ENCODE data around the gene STAT3.
"Not testable (repeated sequence)": the region's sequence is repeated elsewhere in the genome, so short reads cannot be mapped to it uniquely, and the experiment has no call there.

Gene STAT3

GRCh38 chr17:42279776-42280630 lies 108.2 kb downstream of the STAT3 start:
- DNase-seq (ENCODE audit: low read depth, low spot score) = no peak

- no peak for DNase-seq (ENCODE audit: low read depth, low spot score)
Observed at GRCh38 chr17:42277342-42277712, 110.9 kb downstream of the STAT3 start.

- no peak for DNase-seq (ENCODE audit: low read depth, low spot score)
Observed at GRCh38 chr17:42276609-42277341, 111.5 kb downstream of the STAT3 start.

GRCh38 chr17:42276359-42276608 lies 112.0 kb downstream of the STAT3 start, which contains the start of gene STAT5B:
Gene STAT5B (minus strand): TSS chr17:42276391. CDS start chr17:42232127, 44,264 bp downstream.
- no peak for DNase-seq (ENCODE audit: low read depth, low spot score)

GRCh38 chr17:42275527-42276358 lies 112.5 kb downstream of the STAT3 start:
- no peak for DNase-seq (ENCODE audit: low read depth, low spot score)

- no peak for DNase-seq (ENCODE audit: low read depth, low spot score)
Observed at GRCh38 chr17:42274812-42275526, 113.3 kb downstream of the STAT3 start.

GRCh38 chr17:42274253-42274542 lies 114.0 kb downstream of the STAT3 start:
- no peak for DNase-seq (ENCODE audit: low read depth, low spot score)

- no peak for DNase-seq (ENCODE audit: low read depth, low spot score)
Observed at GRCh38 chr17:42273474-42274252, 114.6 kb downstream of the STAT3 start.

GRCh38 chr17:42272162-42272907 lies 115.9 kb downstream of the STAT3 start:
- no peak for DNase-seq (ENCODE audit: low read depth, low spot score)

- DNase-seq (ENCODE audit: low read depth, low spot score) = no peak
Observed at GRCh38 chr17:42271779-42272035, 116.5 kb downstream of the STAT3 start.

GRCh38 chr17:42271006-42271778 lies 117.0 kb downstream of the STAT3 start:
- no peak for DNase-seq (ENCODE audit: low read depth, low spot score)

GRCh38 chr17:42270596-42270995 lies 117.6 kb downstream of the STAT3 start:
- no peak for DNase-seq (ENCODE audit: low read depth, low spot score)

- DNase-seq (ENCODE audit: low read depth, low spot score) = no peak
Observed at GRCh38 chr17:42270170-42270535, 118.1 kb downstream of the STAT3 start.

GRCh38 chr17:42268236-42268635 lies 120.0 kb downstream of the STAT3 start:
- no peak for DNase-seq (ENCODE audit: low read depth, low spot score)

GRCh38 chr17:42266918-42267766 lies 121.1 kb downstream of the STAT3 start:
- no peak for DNase-seq (ENCODE audit: low read depth, low spot score)

GRCh38 chr17:42266462-42266861 lies 121.8 kb downstream of the STAT3 start:
- no peak for DNase-seq (ENCODE audit: low read depth, low spot score)

- DNase-seq (ENCODE audit: low read depth, low spot score) = not testable (repeated sequence)
Observed at GRCh38 chr17:42264366-42264765, 123.9 kb downstream of the STAT3 start.

Data from smooth muscle cell of the brain vasculature (primary cell).